Measurements from ENCODE around the gene OR2T12. TPM values are rescaled to one million over a fixed set of nuclear protein-coding genes. Genes with fewer than 3 reads are reported as not detected.
"Not testable (repeated sequence)": the region's sequence is repeated elsewhere in the genome, so short reads cannot be mapped to it uniquely, and the experiment has no call there.

Gene OR2T12
- total and polyA plus RNA-seq, 7 donors, result not detected

- no peak for DNase-seq
- intact Hi-C loops (cut with DNase I), result no loop called here
- 83 to 89% methylated on average over 11 of the region's 11 CpGs for WGBS, 2 donors
- no peak overlapping the region for H3K27ac ChIP-seq
- H3K4me1 ChIP-seq, result no peaks in the 10 kb centered on the region
- peaks cover 0 to 6% (median 0%) of the 10 kb centered on the region in 4 donors for H3K9me3 ChIP-seq
- no peak overlapping the region for H3K4me3 ChIP-seq
- H3K27me3 ChIP-seq, result no peaks in the 10 kb centered on the region
- H3K36me3 ChIP-seq, result no peaks in the 10 kb centered on the region
- no peak for TF ChIP-seq CTCF (IDR thresholded peaks at IDR 0.05)
- TF ChIP-seq POLR2AphosphoS5 (IDR thresholded peaks at IDR 0.05), result no peak
- TF ChIP-seq POLR2A (IDR thresholded peaks at IDR 0.05), result no peak
Measured at GRCh38 chr1:248316796-248317195, 13.6 kb upstream of the OR2T12 start.

- H3K36me3 ChIP-seq; intact Hi-C loops (cut with DNase I); H3K9me3 ChIP-seq; H3K4me1 ChIP-seq; H3K27me3 ChIP-seq; H3K27ac ChIP-seq; H3K4me3 ChIP-seq; DNase-seq: not testable (repeated sequence)
- 83 to 85% methylated on average over 15 of the region's 15 CpGs for WGBS, 2 donors
Measured at GRCh38 chr1:248306740-248307139, 3.5 kb upstream of the OR2T12 start.

GRCh38 chr1:248306103-248306502 is 2.9 kb upstream of the OR2T12 start:
- intact Hi-C loops (cut with DNase I), result no loop called here
- WGBS, 2 donors, result 90% methylated on average over 19 of the region's 19 CpGs
- no peaks in the 10 kb centered on the region for H3K27me3 ChIP-seq
- H3K36me3 ChIP-seq, result no peaks in the 10 kb centered on the region
- H3K4me1 ChIP-seq, result no peaks in the 10 kb centered on the region
- no peak for DNase-seq
- H3K27ac ChIP-seq, result no peak overlapping the region
- TF ChIP-seq EP300 (IDR thresholded peaks at IDR 0.05) (no peak), CTCF (IDR thresholded peaks at IDR 0.05) (no peak), POLR2A (IDR thresholded peaks at IDR 0.05) (no peak), POLR2AphosphoS5 (IDR thresholded peaks at IDR 0.05) (no peak)
- H3K9me3 ChIP-seq, result no peaks in the 10 kb centered on the region
- no peak overlapping the region for H3K4me3 ChIP-seq

GRCh38 chr1:248305672-248306071 is 2.4 kb upstream of the OR2T12 start:
- DNase-seq; H3K27me3 ChIP-seq; H3K4me3 ChIP-seq; H3K4me1 ChIP-seq; H3K36me3 ChIP-seq; H3K27ac ChIP-seq; intact Hi-C loops (cut with DNase I); H3K9me3 ChIP-seq: not testable (repeated sequence)
- WGBS, 2 donors, result 77 to 79% methylated on average over 9 of the region's 9 CpGs

GRCh38 chr1:248288391-248288790 is 14.8 kb downstream of the OR2T12 start:
- H3K4me1 ChIP-seq, result no peaks in the 10 kb centered on the region
- H3K9me3 ChIP-seq, result no peaks in the 10 kb centered on the region
- 36 to 62% methylated on average over 6 of the region's 6 CpGs for WGBS, 2 donors
- H3K27me3 ChIP-seq, result no peaks in the 10 kb centered on the region
- H3K36me3 ChIP-seq, result no peaks in the 10 kb centered on the region
- no peak for DNase-seq
- H3K27ac ChIP-seq, result no peak overlapping the region
- TF ChIP-seq POLR2A (IDR thresholded peaks at IDR 0.05), result no peak
- TF ChIP-seq EP300 (IDR thresholded peaks at IDR 0.05), result no peak
- TF ChIP-seq POLR2AphosphoS5 (IDR thresholded peaks at IDR 0.05), result no peak
- no peak for TF ChIP-seq CTCF (IDR thresholded peaks at IDR 0.05)
- intact Hi-C loops (cut with DNase I), result no loop called here
- H3K4me3 ChIP-seq, result no peak overlapping the region

- DNase-seq, result no peak
- TF ChIP-seq POLR2AphosphoS5 (IDR thresholded peaks at IDR 0.05), result no peak
- TF ChIP-seq CTCF (IDR thresholded peaks at IDR 0.05), result no peak
- no peak for TF ChIP-seq EP300 (IDR thresholded peaks at IDR 0.05)
- TF ChIP-seq POLR2A (IDR thresholded peaks at IDR 0.05), result no peak
- Histone ChIP-seq H3K27me3 (no peaks in the 10 kb centered on the region), H3K27ac (no peak within 1 kb of the TSS), H3K4me1 (no peaks in the 10 kb centered on the region), H3K4me3 (no peak within 1 kb of the TSS), H3K9me3 (peaks cover 0 to 2% (median 0%) of the 10 kb centered on the region in 4 donors), H3K36me3 (no peaks in the 10 kb centered on the region)
- 30 to 54% methylated on average over 1 of the region's 1 CpG for WGBS, 2 donors
- intact Hi-C loops (cut with DNase I), result no loop called here
Measured at GRCh38 chr1:248277876-248278275, 25.3 kb downstream of the OR2T12 start, which contains the start of gene OR2T33. Gene OR2T33, minus strand, starts transcription at chr1:248277976. Its CDS starts 4,162 bp downstream, at chr1:248273814.

- 95 to 96% methylated on average over 7 to 12 of the region's 16 CpGs for WGBS, 2 donors
- H3K36me3 ChIP-seq; H3K9me3 ChIP-seq; H3K27me3 ChIP-seq; H3K27ac ChIP-seq; H3K4me3 ChIP-seq; intact Hi-C loops (cut with DNase I); H3K4me1 ChIP-seq; DNase-seq: not testable (repeated sequence)
Measured at GRCh38 chr1:248273225-248273624, 30.0 kb downstream of the OR2T12 start.

Data from sigmoid colon (tissue), 7 donors.